Uterus (tissue), 2 donors: ENCODE results near the gene BANK1.

Source experiments
- CTCF ChIP-seq, 4 experiments: fragments of 200-600 bp in 2 of 4; fragments of 450-650 bp in 2 of 4; sonication (generic) in 2 of 4; IDR thresholded peaks; one replicate each; pipeline ENCODE4 v1.5.1; 2016 to 2019; ENCODE audit warnings: antibody characterized with exemption in 4 of 4, mild to moderate bottlenecking in 2 of 4, moderate library complexity in 1 of 4
- POLR2A ChIP-seq, 2 donors: fragments of 450-650 bp; IDR thresholded peaks; one replicate each; pipeline ENCODE4 v1.6.1; 2016; ENCODE audit warnings: antibody characterized with exemption in 2 of 2, mild to moderate bottlenecking in 1 of 2, moderate library complexity in 1 of 2

DNA sequence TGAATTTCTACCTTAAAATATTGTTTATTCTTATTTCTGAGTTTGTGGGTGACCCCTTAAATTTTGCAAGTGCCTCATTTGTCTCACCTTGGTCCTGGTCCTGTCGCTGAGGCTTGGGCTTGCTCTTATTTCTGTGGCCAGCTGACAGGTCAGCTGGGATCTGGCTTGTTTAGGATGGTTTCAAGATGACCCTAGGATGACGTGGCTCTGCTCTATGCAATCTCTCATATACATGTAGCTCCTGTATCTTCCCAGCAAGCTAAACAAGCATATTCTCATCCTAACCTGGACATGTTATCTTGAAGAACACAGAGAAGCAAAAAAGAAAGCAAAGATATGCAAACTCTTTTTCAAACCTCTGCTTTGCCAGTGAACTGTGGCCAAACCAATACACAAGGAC lies 158.4 kb downstream of the BANK1 start:
- TF ChIP-seq CTCF (IDR thresholded peaks at IDR 0.05) = no peak
- TF ChIP-seq POLR2A (IDR thresholded peaks at IDR 0.05) = no peak
